NK-92 (cell line): ENCODE measurements around the gene NELFA.

Experiments
- DNase-seq: peaks from one replicate; lab custom pipeline; 2025; ENCODE audit not compliant: unreplicated experiment; lab: John Stamatoyannopoulos, UW

NELFA gene

DNA sequence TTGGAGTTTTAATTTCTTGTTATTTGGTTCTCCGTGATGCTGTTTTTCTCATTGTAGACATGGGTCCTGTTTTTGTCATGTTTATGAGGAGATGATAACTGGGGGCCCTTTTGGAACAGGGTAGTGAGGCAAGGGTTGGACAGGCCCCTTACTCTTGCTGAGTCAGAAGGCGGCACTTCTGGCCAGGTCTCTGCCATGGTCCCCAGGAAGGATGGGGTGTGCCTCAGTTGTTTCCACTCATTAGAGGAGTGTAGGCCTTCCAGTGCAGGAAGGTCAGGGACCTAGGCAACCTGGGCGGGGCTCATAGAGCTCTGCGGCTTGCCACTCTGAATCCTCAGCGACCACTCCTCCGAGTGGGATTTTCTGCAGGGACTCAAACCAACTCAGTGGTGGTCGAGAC lies 68.2 kb downstream of the NELFA start:
- no peak for DNase-seq

DNA sequence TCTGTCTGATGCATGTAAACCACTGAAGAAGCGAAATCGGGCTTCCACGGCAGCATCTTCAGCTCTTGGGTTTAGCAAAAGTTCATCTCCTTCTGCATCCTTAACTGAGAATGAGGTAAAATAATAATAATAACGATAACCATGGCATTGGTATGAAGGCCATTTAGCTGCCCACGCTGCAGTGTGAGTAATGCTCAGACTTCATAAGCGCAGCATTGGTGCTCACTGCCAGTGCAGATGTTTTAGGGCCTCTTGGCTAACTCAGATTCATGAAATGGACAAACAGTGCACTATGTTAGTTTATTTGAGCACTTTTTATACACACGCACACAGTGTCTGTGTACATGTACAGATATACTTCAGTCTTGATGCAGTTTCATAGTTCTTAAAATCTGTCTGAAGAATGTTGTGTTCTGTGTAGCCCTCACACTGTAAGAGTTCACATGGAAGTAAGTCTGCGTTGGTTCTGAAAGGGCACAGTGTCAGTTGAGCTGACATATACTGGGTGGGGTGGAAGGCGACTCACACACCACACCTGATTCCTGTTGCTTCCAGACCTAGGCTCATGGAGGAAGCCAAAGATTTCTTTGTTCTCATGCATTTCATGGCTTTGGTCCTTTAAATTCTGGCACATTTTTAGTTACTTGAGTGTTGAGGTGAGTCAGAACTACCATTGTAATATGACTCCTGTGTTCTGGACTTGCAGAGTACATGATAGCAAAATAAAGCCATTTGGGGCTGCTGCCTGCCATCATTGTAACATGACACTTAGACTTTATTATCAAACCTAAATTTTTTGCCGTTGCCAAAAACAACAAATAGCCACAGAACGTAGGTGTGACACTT lies 68.9 kb downstream of the NELFA start:
- no peak for DNase-seq

DNA sequence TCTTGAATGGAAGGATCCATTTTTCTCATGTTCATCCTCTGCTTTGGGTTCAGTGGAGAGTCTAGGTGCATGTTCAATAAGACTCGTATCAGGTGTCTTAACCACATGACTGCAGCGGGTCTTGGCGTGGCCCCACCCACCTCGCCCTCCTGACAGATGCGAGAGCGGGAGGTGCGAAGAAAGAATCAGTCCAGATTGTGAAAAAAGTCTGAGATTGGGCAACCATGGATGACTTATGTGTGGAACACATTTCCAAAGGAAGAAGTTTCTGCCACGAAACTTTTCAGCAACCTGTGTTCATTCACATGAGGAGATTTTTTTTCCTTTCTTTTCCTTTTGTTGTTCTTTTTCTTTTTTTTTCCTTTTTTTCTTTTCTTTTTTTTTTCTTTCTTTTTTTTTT lies 70.7 kb downstream of the NELFA start:
- DNase-seq: no peak

DNA sequence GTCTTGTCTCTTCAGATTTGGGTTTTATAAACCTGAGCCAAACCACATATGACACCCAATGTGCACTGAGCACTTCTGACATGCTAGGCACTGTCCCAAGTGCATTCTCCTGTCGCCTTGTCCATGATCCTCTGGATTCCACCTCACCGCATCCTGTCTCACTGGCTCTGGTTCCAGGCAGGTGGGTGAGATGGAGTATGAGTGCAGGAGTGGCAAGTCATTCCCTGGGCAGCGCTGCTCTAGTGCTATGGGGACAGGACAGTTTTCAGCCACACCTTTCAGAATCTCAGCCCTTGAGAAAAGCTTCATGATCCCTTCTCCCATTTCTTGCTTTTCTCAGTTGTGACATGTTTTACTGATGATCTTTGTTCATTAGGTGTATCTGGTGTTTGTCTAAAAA lies 71.2 kb downstream of the NELFA start:
- DNase-seq: no peak

DNA sequence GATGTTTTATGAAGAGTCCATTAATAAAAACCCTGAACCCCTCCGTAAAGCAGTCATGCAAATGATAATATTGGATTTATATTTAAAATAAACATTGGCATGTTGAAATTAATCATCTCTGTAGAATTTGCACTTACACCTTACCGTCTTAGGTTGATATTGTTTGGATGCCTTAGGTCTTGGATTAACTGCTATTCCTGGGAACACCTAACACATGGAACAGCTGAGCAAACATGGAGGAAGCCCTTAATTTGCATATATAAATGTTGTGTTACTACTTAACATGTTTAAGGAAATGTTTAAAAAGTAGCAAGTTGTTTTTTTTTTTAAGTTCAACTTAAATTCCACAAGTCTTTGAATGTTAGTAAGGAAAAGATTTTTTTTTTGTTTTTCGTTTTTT lies 75.1 kb downstream of the NELFA start:
- no peak for DNase-seq

DNA sequence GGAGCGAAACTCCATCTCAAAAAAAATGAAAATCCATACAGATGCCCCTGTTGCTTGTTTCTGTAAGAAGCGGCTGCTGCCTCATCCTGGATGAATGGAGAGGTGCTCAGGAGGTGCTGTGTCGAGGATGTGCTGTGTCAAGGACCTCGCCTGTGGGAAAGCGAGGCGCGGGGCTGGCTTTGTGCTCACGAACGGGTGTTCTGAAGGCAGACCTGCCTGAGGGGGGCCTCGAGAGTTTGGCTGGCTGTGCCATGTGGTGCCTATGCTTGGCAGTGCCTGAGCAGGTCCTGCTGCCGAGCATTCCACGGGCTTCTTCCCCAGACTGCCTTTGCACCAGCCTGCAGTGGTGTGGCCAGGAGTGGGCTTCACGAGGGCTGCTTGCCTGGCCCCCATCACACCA lies 76.0 kb downstream of the NELFA start:
- no peak for DNase-seq
